Stimulated activated CD4-positive, alpha-beta T cell treated with anti-CD3 and anti-CD28 coated beads, Interleukin-1b, Interleukin-23, amount 100 ng/mL, for 24 hours (primary cell): ENCODE results near the gene CUBN.

ENCODE experiments used
- DNase-seq, 4 experiments: peaks; one replicate each; pipeline ENCODE4 v3.0.0-alpha.2; 2020; ENCODE audit warnings: low read depth in 4 of 4, low spot score in 1 of 4

CUBN gene

DNA sequence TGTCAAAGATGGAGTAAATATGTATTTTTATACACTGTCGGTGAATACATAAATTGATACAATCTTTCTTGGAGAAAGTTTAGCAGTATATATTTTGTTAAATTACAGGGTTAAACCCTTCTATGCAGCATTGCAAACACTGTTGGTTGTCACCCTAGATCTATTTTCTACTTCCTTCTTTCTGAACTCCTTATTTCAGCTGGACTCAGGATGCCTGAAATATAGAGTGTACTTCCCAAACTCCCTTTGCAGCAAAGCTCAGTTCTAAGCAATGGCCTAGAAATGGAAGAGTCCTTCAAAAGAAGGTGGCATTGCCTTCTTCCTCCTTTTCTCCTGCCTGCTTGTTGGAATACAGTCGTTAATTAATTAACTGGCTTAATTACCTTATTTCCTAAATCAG lies 20.6 kb downstream of the CUBN start:
- no peak for DNase-seq

DNA sequence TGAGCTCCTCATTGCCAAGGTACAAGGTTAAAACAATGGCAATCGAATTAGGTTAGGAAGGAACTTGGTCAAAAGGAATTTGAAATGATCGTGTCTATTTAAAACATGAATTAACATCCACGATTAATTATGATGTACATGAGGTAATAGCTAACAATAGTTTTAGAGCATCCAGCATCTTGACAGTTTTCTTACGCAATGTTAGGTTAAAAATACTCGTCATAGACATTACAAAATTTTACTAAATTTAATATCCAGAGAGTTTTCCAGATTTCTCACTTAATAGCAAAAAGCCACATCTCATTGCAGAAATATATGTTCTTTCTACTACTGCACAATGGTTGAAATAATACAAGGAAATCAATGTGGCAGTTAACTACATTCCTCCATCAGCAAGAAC lies 22.6 kb downstream of the CUBN start:
- DNase-seq: no peak

DNA sequence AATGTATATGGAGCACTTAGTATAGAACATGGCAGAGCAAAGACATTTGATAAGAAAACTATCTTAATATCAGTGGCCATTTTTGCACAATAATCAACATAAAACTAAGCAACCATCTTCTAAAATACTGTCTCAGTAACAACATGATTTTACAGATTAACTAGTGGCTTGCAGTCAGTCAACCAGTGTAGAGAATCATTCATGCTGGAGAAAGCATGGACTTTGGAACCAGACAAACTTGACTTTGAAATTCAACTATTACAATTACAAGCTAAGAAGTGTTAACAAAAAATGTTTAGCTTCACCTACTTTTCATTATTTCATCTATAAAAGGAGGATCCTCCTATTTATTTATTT lies 27.7 kb downstream of the CUBN start:
- no peak for DNase-seq

DNA sequence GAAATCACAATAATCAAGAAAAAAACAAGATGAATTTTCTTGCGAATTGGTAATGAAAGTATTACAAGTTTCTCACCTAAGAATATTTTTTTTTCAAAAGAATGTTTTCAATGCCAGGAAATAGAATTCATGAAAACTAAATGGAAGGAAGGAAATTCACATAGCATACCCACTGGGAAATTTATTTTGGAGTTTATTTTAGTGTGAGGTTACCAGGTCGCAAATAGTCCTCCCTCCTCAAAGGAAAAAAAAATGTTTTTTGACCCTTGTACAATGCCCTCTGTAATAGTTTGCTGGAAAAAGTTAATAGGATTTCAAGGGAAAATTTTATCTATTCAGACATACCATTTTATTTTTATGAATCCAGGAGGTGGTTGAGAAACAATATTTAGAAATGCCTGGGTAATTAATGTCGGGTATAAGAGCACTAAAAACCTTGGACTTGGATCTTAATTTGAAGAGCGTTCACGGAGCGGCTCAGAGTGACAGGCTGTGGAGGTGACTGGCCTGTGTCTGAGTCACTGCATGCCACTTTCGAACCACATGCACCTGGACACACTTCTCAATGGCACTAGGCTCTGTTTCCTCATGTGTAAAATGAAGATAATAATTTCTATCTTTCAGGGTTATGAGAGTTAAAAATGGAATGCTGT lies 28.2 kb downstream of the CUBN start:
- no peak for DNase-seq

DNA sequence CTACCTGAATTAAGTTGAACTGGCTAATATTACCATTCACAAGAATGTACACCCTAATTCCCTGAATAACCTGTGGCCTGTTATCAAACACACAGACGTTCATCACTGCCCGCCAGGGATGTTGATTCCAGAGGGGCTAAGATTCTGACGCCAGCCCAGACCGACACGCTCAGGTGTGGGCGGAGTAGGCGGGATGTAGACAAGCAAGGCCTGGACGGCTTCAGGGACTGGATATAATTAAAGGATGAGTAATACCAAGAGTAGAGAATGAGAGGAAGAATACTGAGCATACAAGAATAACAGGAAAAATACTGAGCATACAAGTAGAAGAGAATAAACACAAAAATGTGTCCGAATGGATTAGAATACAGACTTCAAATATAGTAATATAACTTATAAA lies 29.0 kb downstream of the CUBN start:
- no peak for DNase-seq

DNA sequence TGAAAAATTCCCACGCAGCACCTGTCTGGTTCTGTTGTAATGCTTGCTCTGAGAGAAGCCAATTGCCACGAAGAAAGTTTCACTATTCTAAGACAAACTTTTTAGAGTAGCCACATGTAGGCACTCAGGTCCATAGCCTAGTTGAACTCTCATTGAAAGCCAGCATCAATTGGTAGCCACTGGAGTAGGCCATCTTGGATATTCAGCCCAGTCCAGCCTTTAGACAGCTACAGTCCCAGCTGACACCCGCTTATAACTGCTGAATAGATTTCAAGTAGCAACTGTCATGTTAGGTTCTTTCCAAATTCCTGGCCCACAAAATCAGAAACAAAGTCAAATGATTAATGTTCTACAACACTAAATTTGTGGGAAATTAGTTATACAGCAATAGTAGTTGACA lies 31.6 kb downstream of the CUBN start:
- DNase-seq: no peak

DNA sequence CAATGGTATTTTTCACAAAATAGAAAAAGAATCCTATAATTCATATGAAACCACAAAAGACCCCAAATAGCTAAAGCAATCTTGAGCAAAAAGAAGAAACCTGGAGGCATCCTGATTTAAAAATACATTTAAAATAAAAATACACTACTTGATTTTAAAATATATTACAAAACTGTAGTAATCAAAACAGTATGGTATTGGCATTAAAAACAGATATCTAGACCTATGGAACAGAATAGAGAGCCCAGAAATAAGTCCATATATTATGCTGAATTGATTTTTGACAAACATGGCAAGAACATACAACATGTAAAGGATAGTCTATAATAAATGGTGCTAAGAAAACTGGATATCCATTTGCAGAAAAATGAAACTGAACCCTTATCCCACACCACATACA lies 34.8 kb downstream of the CUBN start:
- no peak for DNase-seq

DNA sequence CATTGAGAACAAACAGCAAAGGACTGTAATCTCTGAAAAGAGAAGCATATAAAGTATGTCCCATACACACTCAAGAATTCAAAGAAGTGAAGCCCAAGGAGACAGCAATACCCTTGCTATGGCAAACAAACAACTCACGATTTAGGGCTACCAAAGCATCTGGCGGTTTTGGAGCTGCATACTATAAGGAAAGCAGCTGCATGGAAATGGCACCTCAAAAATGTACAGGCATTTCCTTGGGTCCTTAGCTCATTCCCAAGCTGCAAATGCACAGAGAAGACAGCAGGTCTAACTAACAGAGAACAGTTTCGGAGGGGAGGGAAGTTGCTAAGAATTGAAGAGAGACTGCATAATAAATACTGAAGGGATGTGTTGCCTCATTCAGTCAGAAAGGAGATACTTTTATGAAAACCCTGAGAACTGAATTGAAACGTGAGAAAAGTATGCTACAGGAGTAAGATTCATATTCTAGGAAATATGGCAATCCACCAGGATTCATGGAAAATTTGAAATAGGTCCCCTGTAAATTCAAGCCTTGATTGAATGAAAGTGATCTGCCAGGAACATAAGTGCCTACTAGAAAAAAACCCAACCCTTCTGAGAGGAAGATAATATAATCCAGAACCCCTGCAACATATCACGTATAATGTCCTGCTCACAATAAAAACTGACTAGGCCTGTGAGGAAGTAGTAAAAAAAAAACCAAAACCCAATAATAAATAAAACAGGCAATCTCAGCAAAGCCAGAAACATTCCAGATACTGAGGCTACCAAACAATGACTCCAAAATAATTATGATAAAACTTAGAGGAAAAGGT lies 36.4 kb downstream of the CUBN start:
- no peak for DNase-seq

DNA sequence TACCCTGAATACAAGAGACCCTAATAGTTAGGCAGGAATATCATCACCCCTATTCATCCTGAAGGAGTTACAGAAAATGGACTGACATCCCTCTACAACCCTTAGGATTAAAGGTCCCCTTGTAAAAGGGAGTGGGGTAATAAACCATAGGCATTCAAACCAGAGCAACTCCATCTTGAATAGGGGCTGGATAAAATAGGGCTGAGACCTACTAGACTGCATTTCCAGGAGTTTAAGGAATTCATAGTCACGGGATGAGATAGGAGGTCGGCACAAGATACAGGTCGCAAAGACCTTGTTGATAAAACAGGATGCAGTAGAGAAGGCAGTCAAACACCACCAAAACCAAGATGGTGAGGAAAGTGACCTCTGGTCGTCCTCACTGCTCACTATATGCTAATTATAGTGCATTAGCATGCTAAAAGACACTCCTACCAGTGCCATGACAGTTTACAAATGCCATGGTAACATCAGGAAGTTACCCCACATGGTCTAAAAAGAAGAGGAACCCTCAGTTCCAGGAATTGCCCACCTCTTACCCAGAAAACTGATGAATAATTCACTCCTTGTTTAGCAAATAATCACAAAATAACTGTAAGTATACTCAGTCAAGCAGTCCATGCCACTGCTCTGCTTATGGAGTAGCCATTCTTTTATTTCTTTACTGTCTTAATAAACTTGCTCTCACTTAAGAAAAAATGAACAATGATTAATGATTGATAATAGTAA lies 37.2 kb downstream of the CUBN start:
- no peak for DNase-seq

DNA sequence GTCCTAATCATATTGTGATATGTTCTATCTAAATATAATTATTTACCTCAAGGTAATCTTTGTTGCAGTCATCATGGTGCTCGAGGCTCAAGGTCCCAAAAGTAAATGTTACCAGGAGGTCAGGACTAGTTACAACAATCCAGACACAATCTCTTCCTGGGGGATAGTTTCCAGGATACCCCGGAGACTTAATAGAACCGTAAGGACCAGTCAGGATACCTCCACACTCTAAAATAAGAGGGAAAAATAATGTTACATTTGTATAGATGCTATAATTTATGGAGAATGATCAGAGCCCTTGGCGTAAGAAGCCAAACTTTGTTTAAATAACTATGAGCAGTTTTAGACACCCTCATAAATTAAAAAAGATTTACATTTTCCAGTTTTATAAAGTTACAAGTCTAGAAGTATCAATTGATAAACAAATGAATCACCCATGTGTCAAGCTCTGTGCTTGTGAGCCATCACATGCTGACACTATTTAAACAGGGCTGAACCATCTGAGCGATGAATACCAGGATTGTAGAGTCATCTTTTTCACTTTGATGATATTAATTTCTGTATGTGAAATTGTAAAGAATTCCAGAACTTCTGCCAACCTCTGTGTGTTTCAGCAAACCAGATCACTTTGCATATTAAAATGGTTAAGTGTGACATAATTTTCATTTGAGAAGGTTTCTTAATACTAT lies 41.3 kb downstream of the CUBN start:
- no peak for DNase-seq

DNA sequence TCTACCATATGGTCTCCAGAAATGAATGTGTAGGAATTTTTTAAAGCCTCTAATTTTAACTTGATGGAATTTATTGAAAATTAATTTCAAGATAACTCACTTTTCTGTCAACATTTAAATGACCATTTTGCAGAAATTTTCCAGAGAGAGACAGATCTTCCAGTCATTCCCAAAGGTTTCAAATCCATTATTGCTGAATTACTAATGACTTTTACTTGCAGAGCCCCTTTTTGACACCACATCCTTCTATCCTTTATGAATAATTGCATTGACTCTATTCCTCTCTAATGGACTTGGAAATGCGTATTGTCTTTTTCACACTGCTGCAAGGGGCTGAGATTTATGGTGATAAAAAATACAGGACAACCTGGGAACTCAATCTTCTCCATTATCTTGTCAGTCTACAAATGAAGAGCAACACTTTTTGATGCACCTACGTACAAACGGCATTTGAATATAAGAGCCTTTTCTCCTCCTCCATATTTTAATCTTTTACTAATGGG lies 42.7 kb downstream of the CUBN start:
- no peak for DNase-seq

DNA sequence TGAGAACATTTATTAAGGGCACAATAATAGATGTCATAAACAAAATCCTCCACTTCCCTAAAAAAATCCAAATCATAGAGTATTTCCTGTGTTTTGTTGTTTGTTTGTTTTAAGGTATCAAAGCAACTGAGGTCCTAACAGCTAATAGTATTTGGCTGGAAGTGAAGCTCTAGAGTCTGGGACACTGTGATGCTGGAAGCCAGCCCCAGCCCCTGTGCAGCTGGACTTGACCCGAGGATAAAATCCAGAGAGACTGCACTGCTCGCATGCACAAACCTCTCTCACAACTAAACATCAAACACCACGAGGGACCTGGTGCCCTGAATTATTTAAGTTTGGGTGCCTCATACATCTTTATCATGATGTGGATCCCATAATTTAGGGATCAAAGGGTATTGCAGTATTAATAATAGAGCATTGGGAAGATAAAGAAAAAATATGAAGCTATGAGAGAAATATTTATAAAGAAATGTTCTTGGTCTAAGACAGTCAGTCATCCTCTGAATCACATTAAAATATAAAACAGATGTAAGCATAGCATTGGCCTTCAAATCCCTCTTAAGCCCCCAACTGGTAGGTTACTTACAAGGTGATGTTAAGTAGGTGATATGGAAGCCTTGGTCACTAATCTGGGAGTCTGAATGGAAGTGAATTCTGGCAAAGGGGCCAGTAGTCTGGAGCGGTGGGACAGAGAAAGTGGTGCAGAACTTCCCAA lies 44.4 kb downstream of the CUBN start:
- DNase-seq: no peak

DNA sequence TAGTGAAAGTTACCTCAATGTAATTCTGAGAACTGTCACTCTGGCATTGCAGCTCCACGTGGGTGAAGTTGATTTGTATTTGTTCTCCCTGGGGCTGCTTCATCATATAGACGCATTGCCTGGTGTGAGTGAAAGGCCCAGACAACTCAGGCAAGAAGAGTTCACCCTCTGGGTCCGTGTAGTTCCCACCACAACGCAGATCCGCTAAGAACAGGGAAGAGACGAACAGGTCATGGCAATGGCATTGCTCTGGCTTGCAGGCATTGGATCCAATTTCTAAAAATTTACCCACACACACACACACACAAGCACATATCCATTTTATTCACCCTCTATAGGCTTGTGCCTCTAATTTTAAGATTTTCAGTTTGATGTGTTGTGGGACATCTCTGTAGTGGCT lies 45.4 kb downstream of the CUBN start:
- no peak for DNase-seq

DNA sequence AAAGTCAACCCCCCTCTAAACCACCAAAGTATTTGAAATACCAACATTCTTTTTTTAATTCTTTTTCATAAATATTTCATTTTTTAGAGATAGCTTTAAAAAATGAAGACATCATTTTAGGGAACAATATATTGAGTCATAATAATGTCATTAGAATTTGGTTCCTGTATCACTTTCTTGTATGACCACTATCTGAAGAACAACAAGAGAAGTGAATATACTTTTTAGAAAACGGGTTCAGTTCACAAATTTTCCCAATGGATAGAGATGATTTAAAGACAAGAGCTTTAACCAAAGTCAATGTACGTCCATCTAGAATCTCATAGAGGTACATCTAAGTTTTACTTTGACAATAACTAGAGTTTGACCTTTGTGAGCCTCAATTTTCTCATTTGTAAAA lies 48.2 kb downstream of the CUBN start:
- no peak for DNase-seq

DNA sequence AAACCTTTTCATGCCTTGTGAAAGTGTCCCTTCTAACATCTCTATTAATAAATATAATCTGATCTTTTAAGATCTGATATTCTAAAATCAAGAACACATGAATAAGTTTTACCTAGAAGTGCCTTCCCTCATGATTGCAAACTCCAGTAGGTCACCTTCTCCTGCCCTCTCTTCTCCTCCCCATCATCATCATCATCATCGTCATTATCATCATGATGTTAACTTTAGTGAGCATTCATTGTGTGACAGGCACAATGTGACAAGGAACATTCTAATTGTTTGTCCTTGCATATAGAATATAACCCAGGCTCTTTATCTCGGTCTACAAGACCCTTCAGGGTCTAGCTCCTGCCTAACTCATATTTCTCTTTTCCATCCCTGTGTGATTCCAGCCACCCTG lies 51.7 kb downstream of the CUBN start:
- DNase-seq: no peak

DNA sequence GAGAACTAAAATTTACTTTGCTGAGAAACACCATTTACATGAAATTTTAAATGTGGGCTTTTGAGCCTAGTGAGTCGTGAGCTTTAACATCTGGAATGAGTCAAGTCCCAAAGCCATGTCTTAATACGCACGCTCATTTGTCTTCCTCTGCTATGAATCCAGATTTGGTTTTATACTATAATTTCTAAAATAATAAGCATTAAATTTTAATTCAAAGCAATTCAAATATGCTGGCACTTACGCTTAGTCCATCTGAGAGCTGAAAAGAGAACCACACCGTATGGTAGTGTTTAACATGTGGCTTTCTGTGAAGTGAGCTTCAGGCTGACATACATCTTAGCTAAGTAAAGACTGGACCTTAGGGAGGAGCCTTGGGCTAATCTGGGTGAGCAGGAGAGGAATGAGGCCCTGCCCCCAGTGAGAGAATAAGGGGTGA lies 52.2 kb downstream of the CUBN start:
- DNase-seq: no peak

DNA sequence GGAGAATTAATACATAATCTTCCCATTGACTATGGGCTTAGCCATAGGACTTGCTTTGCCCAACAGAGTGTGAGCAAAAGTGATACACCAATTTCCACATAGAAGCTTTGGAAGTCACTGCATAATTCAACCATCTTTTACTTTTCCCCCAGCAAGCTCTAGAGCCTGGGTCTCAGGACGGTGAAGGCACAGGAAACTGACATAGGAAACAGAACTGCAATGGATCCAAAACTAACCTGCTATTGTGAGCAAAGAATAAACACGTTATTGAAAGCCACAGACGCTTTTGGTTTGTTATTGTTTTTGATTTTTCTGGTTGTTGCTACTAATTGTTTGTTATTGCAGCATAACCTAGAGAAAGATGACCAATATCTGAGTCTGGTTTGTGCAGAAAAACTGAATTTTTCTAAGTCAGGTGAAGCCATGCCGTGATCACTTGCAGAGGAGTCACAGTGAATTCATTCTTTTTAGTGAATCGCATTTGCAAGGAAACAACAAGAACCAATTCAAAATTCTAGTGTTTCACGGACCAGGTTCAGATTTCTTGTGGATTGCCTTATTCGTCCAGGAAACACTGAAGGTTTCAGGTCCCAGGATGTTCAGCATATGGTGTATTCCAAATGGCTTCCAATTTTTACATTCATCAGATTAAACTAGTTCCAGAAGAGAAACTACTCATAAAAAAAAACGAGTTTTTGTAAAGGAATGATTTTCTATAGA lies 52.8 kb downstream of the CUBN start:
- no peak for DNase-seq

DNA sequence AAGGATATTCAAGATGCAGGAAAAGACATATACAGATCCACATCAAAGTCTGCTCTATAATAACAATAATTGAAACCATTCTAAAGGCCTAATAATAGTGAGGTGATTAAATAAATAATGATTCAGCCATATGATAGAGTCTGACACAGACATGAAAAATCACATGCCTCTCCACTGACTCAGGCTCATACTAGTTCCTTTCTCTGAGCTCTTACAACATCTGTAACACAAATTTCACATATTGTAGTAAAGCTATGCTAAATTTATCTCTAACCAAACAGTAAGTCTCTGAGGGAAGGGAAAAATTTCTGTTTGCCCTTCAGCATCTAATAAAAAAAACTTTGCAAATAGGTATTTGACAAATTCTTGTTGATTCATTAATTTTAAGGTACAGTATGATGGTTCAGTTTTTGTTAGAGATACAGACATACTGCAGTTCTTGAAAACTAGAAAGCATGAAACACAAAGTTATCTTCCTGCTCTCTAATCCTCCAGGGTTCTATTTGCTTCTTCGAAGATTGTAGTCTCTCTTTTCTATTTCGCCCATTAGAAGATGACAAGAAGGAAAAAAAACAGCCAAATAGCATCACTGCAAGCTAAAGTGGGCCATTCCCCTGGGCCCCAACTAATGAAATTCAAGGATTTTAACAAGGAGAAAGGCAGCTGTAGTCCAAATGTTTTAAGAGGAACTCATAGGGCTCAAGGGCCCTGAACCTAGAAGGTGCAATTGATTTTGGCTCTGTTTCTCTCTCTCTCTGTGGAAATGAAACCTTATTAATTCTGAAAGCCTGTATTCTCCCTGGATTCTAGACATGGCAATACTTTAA lies 53.9 kb downstream of the CUBN start:
- no peak for DNase-seq

DNA sequence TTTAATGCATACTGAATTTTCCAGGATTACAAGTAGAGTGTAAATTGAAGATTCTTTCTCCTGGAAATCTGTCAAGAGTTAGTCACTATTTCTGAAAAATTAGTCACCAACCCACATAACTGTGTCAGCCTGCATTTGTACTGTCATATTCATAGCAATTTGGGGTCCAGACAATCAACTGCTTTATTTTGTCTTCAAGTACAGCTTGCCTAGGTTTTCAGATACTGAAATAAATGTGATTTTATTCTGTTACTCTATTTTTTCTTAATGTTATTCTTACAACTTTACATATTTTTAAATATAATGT lies 55.1 kb downstream of the CUBN start:
- no peak for DNase-seq
